T-cell (primary cell): ENCODE results near the gene RO60. TPM values are rescaled to one million over a fixed set of nuclear protein-coding genes. Genes with fewer than 3 reads are reported as not detected.

Experiments used
- ATAC-seq, 4 experiments: fragments of 200-7000 bp in 3 of 4; fragments of 150-1000 bp in 1 of 4; cut with Tn5 transposase; replicated peaks in 1 of 4; 1 replicate in 3 of 4; 2 replicates in 1 of 4; pipeline ENCODE4 v1.10.0; 2021; ENCODE audit warnings: moderate library complexity in 3 of 4, mild to moderate bottlenecking in 2 of 4, moderate number of reproducible peaks in 1 of 4
- CTCF ChIA-PET, 2 donors: fragments of 300-600 bp; sonication (Branson Sonifier 250); formaldehyde crosslinking; loops; one replicate each; lab custom pipeline; 2022; ENCODE audit warnings: antibody characterized with exemption in 2 of 2; lab: Charles Lee
- POLR2A ChIA-PET, 2 donors: fragments of 300-600 bp; sonication (Branson Sonifier 250); formaldehyde crosslinking; loops; one replicate each; lab custom pipeline; 2022; ENCODE audit warnings: antibody characterized with exemption in 2 of 2; lab: Charles Lee
- DNase-seq, 35 experiments: peaks; one replicate each; pipeline versions ENCODE4 v3.0.0 to v3.0.0-alpha.2; 2013 to 2023
- H3K27ac ChIP-seq: one replicate; pipeline ENCODE4 v1.5.1; 2013; ENCODE audit warnings: low read length
- H3K27me3 ChIP-seq, 2 experiments: replicated peaks in 1 of 2; 1 replicate in 1 of 2; 2 replicates in 1 of 2; pipeline versions ENCODE4 v1.6.1 to v1.7.0; 2013; ENCODE audit warnings: low read length in 1 of 2, mixed read lengths in 1 of 2; ENCODE audit not compliant: control insufficient read depth in 2 of 2, insufficient read depth in 2 of 2; ENCODE audit errors: extremely low read depth in 1 of 2
- H3K36me3 ChIP-seq, 2 donors: 1 replicate in 1 of 2; 2 replicates in 1 of 2; pipeline versions ENCODE4 v1.6.1 to v1.7.0; 2013; ENCODE audit warnings: low read length in 1 of 2; ENCODE audit not compliant: control insufficient read depth in 2 of 2, insufficient read depth in 1 of 2; ENCODE audit errors: extremely low read depth in 1 of 2
- H3K4me1 ChIP-seq, 2 experiments: 1 replicate in 1 of 2; 2 replicates in 1 of 2; pipeline versions ENCODE4 v1.6.1 to v1.7.0; 2013; ENCODE audit warnings: low read length in 2 of 2, mixed read lengths in 1 of 2; ENCODE audit not compliant: insufficient read depth in 2 of 2, control insufficient read depth in 1 of 2; ENCODE audit errors: extremely low read depth in 1 of 2
- H3K4me3 ChIP-seq, 2 donors: 1 replicate in 1 of 2; 2 replicates in 1 of 2; pipeline versions ENCODE4 v1.5.1 to v1.7.0; 2013; ENCODE audit warnings: mild to moderate bottlenecking in 2 of 2, low read length in 1 of 2, moderate library complexity in 1 of 2; ENCODE audit not compliant: control insufficient read depth in 1 of 2; ENCODE audit errors: extremely low read depth in 1 of 2
- H3K9me3 ChIP-seq: 2 replicates; pipeline ENCODE4 v1.7.0; 2013
- H3K27ac Mint-ChIP-seq, 2 donors: one replicate each; pipeline ENCODE4 v1.8.0; 2020 to 2021; ENCODE audit warnings: mild to moderate bottlenecking in 2 of 2, mixed read lengths in 2 of 2
- H3K27me3 Mint-ChIP-seq, 2 donors: one replicate each; pipeline ENCODE4 v1.8.0; 2021 to 2022; ENCODE audit warnings: mixed read lengths in 2 of 2
- H3K36me3 Mint-ChIP-seq: one replicate; pipeline ENCODE4 v1.8.0; 2021; ENCODE audit warnings: mixed read lengths
- H3K4me1 Mint-ChIP-seq, 3 donors: one replicate each; pipeline ENCODE4 v1.8.0; 2020 to 2022; ENCODE audit warnings: mixed read lengths in 3 of 3, mild to moderate bottlenecking in 1 of 3
- H3K4me3 Mint-ChIP-seq, 3 donors: one replicate each; pipeline ENCODE4 v1.8.0; 2020 to 2022; ENCODE audit warnings: mild to moderate bottlenecking in 3 of 3, mixed read lengths in 3 of 3, moderate library complexity in 3 of 3
- H3K9me3 Mint-ChIP-seq, 3 donors: one replicate each; pipeline ENCODE4 v1.8.0; 2020 to 2022; ENCODE audit warnings: mixed read lengths in 3 of 3
- WGBS: methylation state at CpG from one replicate; pipeline ENCODE4 v1.1.5; 2013; ENCODE audit warnings: missing lambda C conversion rate; ENCODE audit not compliant: insufficient coverage; 5-methylcytosine and 5-hydroxymethylcytosine counted together
- total RNA-seq, 35 experiments: library from RNA in 6 of 35; stranded (reverse) in 6 of 35; fragments of 120-200 nt in 1 of 35; gene quantifications; one replicate each; pipeline versions ENCODE4 v1.2.1 to v1.2.4 and lab custom pipeline; 2013 to 2026

RO60 gene
- total RNA-seq, 5 donors from 2014 or later (not counting 1 experiment from before 2014, with no cell fraction given): 54.3 to 66.4 (median 62.3) TPM

DNA sequence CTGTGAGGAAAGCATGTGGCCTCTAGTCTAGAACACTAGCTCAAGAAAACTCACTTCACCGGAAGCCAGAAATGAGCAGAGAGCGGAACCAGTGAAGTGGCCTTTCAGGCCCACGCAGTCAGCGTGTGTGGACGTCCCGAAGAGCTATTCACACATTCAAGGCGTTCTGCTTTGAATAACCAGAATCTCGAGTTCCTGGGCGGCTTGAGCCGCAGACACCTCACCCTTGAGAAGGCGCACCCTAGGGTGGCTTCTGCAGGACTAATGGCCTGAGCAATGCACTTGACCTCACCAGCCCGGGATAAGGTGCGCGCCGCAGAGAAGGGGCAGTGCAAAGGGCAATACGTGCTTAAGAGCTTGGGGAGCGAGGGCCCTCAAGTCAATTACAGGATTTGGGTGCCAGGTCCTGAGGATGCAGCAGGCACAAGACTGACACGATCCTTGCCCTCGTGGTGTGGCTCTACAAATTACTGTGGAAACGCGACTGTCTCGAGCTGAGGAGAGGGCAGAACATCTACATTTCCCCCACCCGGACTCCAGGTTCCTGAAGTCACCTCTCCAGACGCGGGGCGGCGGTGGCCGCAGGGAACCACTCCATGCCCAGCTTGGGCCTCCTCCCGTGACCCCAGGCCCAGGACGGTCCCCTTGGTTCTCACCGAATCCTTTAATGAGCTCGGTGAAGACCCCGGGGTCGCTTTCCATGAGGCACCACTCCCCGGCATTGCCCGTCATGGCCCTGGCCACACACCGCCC, 707 bp upstream of the RO60 start:
- H3K9me3 Mint-ChIP-seq: no peaks in the 10 kb centered on the region
- peak overlapping the region; percentile 93 to 98 (median 96) for H3K4me3 Mint-ChIP-seq
- POLR2A ChIA-PET: interaction anchor here (0.6 to 1.6 kb wide), 12 partner anchors 43 to 622 kb away, joined by 3 to 11 read pairs (median 4); no protein-coding TSS in a partner anchor
- DNase-seq (peak in 34 of 35 experiments; percentile 5 to 71 (median 35)), ATAC-seq (peak; percentile 8 to 26 (median 17))
- Histone ChIP-seq H3K36me3 (no peaks in the 10 kb centered on the region), H3K4me1 (peaks cover 12 to 20% of the 10 kb centered on the region in 2 experiments), H3K27ac (peak overlapping the region; percentile 92), H3K9me3 (no peaks in the 10 kb centered on the region), H3K27me3 (no peaks in the 10 kb centered on the region), H3K4me3 (peak overlapping the region; percentile 98 to 99)
- H3K27ac Mint-ChIP-seq: peak overlapping the region; percentile 96 to 97
- peaks cover 67 to 71% (median 69%) of the 10 kb centered on the region in 3 donors for H3K4me1 Mint-ChIP-seq
- peaks cover 11% of the 10 kb centered on the region for H3K36me3 Mint-ChIP-seq
- CTCF ChIA-PET: interaction anchor here in 1 of 2 donors (0.7 to 1.8 kb wide), 12 partner anchors 12 to 1231 kb away, joined by 3 to 19 read pairs (median 4); partner anchors contain the start of genes CDC73 and GLRX2
- H3K27me3 Mint-ChIP-seq: no peaks in the 10 kb centered on the region
- WGBS: under 1% methylated on average over 37 of the region's 37 CpGs

GRCh38 chr1:193060115-193060403, 647 bp downstream of the RO60 start:
- no peak for DNase-seq
- Histone ChIP-seq H3K27ac (peak overlapping the region; percentile 92), H3K27me3 (no peaks in the 10 kb centered on the region), H3K4me1 (peaks cover 12 to 20% of the 10 kb centered on the region in 2 experiments), H3K36me3 (no peaks in the 10 kb centered on the region), H3K4me3 (peak overlapping the region; percentile 98 to 99), H3K9me3 (no peaks in the 10 kb centered on the region)
- ChIA-PET CTCF (no interaction called here), POLR2A (no interaction called here)
- no peak for ATAC-seq
- Mint-ChIP-seq H3K27me3 (no peaks in the 10 kb centered on the region), H3K4me1 (peaks cover 65 to 68% (median 65%) of the 10 kb centered on the region in 3 donors), H3K9me3 (no peaks in the 10 kb centered on the region), H3K4me3 (peak overlapping the region; percentile 93 to 98 (median 96)), H3K27ac (peak overlapping the region; percentile 96 to 97), H3K36me3 (peaks cover 11% of the 10 kb centered on the region)
- WGBS: 0% methylated on average over 2 of the region's 9 CpGs

GRCh38 chr1:193060406-193060805, 994 bp downstream of the RO60 start:
- H3K27me3 ChIP-seq: no peaks in the 10 kb centered on the region
- POLR2A ChIA-PET: no interaction called here
- Mint-ChIP-seq H3K36me3 (peaks cover 11% of the 10 kb centered on the region), H3K27me3 (no peaks in the 10 kb centered on the region), H3K9me3 (no peaks in the 10 kb centered on the region), H3K4me1 (peaks cover 66 to 70% (median 67%) of the 10 kb centered on the region in 3 donors), H3K4me3 (peak overlapping the region; percentile 93 to 98 (median 96)), H3K27ac (peak overlapping the region; percentile 23 to 71)
- no peaks in the 10 kb centered on the region for H3K9me3 ChIP-seq
- peak overlapping the region; percentile 92 for H3K27ac ChIP-seq
- no peak for ATAC-seq
- WGBS: 18% methylated on average over 2 of the region's 4 CpGs
- no peak for DNase-seq
- H3K4me1 ChIP-seq: peaks cover 12 to 20% of the 10 kb centered on the region in 2 experiments
- CTCF ChIA-PET: no interaction called here
- H3K4me3 ChIP-seq: peak overlapping the region; percentile 98 to 99
- no peaks in the 10 kb centered on the region for H3K36me3 ChIP-seq

- H3K36me3 ChIP-seq: no peaks in the 10 kb centered on the region
- 27% methylated on average over 1 of the region's 2 CpGs for WGBS
- DNase-seq (peak in 1 of 35 experiments; percentile 2), ATAC-seq (no peak)
- no peaks in the 10 kb centered on the region for H3K9me3 ChIP-seq
- peaks cover 12 to 20% of the 10 kb centered on the region in 2 experiments for H3K4me1 ChIP-seq
- Mint-ChIP-seq H3K4me3 (peak overlapping the region; percentile 93 to 98 (median 96)), H3K9me3 (no peaks in the 10 kb centered on the region), H3K36me3 (peaks cover 11% of the 10 kb centered on the region), H3K27me3 (no peaks in the 10 kb centered on the region), H3K27ac (peak overlapping the region in 1 of 2 donors; percentile 26), H3K4me1 (peaks cover 71 to 74% (median 72%) of the 10 kb centered on the region in 3 donors)
- CTCF ChIA-PET: no interaction called here
- no peak overlapping the region for H3K4me3 ChIP-seq
- H3K27ac ChIP-seq: no peak overlapping the region
- POLR2A ChIA-PET: no interaction called here
- no peaks in the 10 kb centered on the region for H3K27me3 ChIP-seq
These were observed 1.5 kb downstream of the RO60 start for GRCh38 chr1:193060938-193061337.

DNA sequence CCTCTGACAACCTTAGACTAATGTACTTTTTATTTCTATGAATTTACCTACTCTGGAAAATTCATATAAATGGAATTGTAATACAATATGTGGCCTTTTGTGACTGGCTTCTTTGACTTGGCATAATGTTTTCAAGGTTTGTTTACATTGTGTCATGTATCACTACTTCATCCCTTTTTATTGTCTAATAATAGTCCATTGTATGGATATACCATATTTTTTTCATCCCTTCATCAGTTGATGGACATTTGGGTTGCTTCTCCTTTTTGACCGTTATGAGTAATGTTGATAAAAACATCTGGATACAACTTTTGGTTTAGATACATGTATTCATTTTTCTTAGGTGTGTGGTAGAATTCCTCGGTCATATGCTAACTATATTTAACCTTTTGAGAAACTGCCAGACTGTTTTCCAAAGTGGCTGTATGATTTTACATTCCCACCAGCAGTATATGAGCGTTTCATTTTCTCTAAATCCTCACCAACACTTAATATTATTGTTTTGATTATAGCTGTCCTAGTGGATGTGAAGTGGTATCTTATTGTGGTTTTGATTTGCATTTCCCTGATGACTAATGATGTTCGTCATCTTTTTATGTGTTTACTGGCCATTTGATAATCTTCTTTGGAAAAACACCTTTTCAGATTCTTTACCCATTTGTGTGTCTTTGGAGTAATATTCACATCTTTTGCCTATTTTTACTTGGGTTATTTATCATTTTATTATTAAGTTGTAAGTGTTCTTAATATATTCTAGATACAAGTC, 3.5 kb downstream of the RO60 start:
- H3K9me3 Mint-ChIP-seq: no peaks in the 10 kb centered on the region
- peaks cover 11% of the 10 kb centered on the region for H3K36me3 Mint-ChIP-seq
- no CpG with 5 or more reads among the region's 4 CpGs for WGBS
- ATAC-seq: no peak
- Histone ChIP-seq H3K4me1 (peaks cover 10 to 15% of the 10 kb centered on the region in 2 experiments), H3K27me3 (no peaks in the 10 kb centered on the region), H3K9me3 (no peaks in the 10 kb centered on the region), H3K36me3 (no peaks in the 10 kb centered on the region), H3K27ac (no peak overlapping the region), H3K4me3 (no peak overlapping the region)
- ChIA-PET CTCF (no interaction called here), POLR2A (no interaction called here)
- H3K4me3 Mint-ChIP-seq: no peak overlapping the region
- H3K4me1 Mint-ChIP-seq: peaks cover 73 to 76% (median 74%) of the 10 kb centered on the region in 3 donors
- peak overlapping the region in 1 of 2 donors; percentile 13 for H3K27ac Mint-ChIP-seq
- DNase-seq: no peak
- H3K27me3 Mint-ChIP-seq: no peaks in the 10 kb centered on the region

DNA sequence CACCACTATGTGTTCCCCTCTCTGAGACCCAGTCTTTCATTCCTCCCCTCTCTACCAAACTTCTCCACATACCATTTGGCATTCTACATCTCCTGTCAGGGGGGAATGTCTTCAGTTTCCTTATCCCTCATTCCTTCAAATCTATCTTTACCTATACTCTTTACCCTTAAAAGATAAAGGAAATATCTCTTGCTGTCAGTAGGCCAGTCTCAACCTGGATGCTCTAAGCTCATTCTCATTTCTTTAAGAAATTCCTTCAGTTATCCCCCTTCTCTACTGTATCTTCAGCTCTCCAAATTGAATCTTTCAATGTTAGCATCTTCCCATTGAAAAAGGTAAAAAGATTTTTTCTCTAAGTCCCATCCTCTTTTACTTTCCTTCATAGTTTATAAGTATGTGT, 6.5 kb downstream of the RO60 start:
- no peaks in the 10 kb centered on the region for H3K9me3 Mint-ChIP-seq
- POLR2A ChIA-PET: interaction anchor here in 1 of 2 donors (0.6 kb wide), 1 partner anchor 42 kb away, joined by 4 read pairs; no protein-coding TSS in a partner anchor
- H3K4me1 Mint-ChIP-seq: peaks cover 72 to 83% (median 80%) of the 10 kb centered on the region in 3 donors
- CTCF ChIA-PET: interaction anchor here in 1 of 2 donors (0.6 to 1.0 kb wide), 3 partner anchors 10 to 56 kb away, joined by 3 read pairs; partner anchors contain the start of gene CDC73
- no peaks in the 10 kb centered on the region for H3K27me3 ChIP-seq
- no peak overlapping the region for H3K4me3 Mint-ChIP-seq
- no peak overlapping the region for H3K4me3 ChIP-seq
- no peaks in the 10 kb centered on the region for H3K9me3 ChIP-seq
- no peaks in the 10 kb centered on the region for H3K27me3 Mint-ChIP-seq
- H3K27ac Mint-ChIP-seq: peak overlapping the region; percentile 19
- no peak for ATAC-seq
- H3K36me3 Mint-ChIP-seq: peaks cover 22% of the 10 kb centered on the region
- peaks cover 4 to 5% of the 10 kb centered on the region in 2 experiments for H3K4me1 ChIP-seq
- DNase-seq: no peak
- H3K27ac ChIP-seq: no peak overlapping the region
- H3K36me3 ChIP-seq: peaks cover 0 to 2% of the 10 kb centered on the region in 2 donors
